HL-60/S4 treated with retinoic acid at 250 ng/mL for 4 days and 3 days (cell line): ENCODE data around the gene SEC24D.

ENCODE experiments used
- in situ Hi-C: fragments of 300-500 bp; cut with MboI; formaldehyde crosslinking; loops from 2 replicates; pipeline ENCODE4 v1.7.0; 2022; ENCODE audit warnings: low sequenced_read_pairs

The SEC24D gene

DNA sequence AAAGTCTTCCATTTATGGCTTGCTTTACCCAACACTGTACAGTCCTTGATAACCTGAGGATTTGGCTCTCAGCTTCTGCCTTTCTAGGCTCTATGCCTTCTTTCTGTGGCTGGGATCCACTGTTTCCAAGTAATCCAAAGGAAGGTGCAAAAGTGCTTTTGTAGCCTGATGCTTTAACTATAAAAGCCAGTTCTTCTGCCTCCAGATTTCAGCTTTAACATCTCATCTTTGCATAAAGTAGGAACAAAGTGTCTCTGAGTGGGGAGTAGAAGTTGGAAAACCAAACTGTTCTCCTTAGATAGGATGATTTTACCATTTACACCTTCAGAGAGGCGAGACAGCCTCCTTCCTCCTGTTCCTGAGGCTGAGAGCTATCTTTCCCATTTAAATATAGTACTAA is 11.1 kb upstream of the SEC24D start:
- in situ Hi-C loops, result no loop called here

DNA sequence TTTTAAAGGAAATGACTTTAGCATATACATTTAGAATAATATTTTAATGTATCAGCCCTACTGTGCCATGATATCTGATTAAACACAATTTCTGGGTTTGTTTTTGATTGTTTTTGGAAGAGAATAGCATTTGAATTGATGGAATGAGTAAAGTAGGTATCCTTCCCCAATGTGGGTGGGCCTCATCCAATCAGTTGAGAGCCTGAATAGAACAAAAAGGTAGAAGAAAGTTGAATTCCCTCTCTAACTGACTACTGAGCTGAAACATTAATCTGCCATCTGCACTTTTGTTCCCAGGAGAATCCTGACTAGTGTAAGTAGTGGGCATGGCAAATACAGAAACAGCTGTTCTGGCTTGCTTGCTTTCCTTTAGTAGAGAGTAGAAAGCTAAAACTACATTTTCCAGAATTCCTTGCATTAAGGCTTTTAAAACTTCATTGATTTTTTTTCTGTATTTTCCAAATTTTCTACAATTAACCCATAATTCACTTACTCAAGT is 9.7 kb upstream of the SEC24D start:
- in situ Hi-C loops, result no loop called here

DNA sequence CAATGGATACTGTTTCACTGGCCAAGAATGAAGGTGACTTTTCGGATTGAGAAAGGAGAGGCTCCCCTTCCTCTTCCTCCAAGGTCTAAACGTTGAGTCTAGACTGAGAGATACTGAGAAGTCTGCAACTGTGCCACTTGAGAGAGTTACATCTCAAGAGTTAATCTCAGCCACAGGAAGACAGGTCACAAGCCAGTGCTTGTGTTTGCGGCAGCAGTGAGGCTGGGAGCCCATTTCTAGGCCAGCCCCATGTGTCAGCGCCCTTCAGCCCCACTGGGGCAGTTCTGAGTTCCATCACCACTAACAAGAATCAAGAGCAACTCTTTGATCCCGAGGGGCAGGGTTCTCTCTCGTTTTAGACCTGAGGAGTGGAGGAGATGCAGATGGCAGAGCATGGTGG is 7.3 kb upstream of the SEC24D start:
- in situ Hi-C loops, result no loop called here

DNA sequence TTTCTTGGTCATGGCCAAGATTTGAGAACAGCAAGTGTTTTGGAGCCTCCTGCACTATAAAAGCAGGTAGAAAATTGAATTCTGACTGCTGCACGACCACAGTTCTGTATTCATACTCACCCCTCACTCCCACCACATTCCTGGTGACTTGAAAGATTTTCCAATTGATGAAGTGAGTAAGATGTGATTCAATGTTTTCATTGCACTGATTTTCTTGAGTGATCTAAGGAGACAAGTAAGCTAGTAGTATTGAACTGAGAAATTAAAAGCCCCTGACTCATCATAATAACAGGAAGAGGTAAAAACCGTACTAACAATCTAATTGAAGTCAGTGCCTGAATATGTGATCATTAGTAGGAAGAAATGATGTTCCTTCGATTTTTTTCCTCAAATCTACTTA is 6.1 kb upstream of the SEC24D start:
- in situ Hi-C loops, result no loop called here

DNA sequence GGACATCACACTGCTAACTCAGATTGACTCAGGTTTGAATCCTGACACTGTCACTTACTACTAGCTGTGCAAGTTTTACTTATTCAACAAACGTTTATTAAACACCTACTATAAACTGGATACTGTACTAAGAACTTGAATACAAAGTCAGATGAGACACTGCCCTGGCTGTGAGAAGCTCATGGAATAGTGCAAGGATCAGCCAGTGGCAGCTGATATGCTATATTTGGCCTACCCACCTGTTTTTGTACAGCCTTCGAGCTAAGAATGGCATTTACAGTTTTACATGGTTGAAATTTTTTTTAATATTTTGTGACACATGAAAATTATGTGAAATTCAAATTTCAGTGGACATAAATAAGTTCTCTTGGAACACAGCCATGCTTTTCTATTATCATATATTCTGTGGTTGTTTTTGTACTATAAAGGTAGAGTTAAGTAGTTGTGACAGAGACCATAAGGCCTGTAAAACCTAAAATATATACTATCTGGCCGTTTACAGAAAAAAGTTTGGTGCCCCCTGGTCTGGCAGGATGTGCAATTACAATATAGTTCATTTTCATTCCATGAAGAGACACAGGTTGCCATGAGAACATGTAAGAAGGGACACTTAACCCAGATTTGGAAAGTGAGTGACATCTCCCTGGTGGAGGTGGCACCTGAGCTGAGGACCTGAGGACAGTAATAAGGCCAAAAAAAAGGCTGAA is 3.4 kb upstream of the SEC24D start:
- in situ Hi-C loops, result no loop called here

DNA sequence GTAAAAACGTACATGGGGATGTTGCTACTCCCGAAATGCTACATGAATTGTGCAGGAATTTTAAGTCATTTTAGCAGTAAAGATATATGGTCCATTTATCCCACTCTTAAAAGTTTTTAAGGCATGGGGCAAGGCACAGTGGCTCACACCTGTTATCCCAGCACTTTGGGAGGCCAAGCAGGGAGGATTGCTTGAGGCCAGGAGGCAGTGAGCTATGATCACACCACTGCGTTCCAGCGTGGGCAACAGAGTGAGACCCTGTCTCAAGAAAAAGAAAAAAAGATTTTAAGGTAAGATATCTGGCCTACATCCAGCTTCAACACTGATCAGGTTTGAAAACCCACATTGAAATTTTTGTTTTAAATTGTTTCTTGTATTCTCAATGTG is 1.2 kb upstream of the SEC24D start:
- in situ Hi-C loops, result no loop called here

DNA sequence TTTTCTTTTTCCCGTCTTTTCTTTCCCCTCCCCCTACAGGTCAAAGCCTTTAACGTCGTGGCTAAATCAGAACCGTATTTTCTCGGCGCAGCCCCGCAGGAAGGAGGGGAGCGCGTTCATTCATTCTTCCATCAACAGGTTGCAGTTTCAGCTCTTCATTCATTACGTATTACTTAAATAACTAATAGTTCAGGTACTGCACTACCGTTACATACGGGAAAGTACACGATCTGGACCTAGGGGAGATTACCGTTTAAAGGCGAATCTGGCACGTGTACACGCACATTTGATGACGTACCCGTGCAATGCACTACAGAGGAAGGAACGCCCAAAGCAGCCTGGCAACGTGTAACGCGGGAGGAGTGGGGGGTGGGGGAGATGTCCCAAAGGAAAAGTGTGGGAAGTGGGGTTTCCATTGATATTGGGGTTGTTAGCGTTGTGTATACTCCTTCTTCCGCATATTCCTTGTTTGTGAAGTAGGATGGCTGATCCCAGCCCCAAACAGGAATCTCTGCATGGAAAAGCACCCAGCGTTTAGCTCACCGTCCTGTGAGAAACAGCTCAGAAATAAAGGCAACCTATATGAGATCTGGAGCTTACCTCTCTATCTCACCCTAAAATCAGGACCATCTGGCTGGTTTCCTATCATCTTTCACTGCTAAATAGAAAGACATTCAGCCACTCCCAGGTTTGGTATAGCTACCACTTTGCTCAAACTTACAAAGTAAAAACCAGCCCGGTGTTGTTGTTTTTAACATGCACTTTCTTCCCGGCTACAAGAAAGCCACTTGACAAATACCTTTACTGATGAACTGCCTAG is 585 bp upstream of the SEC24D start:
- in situ Hi-C loops, result no loop called here

DNA sequence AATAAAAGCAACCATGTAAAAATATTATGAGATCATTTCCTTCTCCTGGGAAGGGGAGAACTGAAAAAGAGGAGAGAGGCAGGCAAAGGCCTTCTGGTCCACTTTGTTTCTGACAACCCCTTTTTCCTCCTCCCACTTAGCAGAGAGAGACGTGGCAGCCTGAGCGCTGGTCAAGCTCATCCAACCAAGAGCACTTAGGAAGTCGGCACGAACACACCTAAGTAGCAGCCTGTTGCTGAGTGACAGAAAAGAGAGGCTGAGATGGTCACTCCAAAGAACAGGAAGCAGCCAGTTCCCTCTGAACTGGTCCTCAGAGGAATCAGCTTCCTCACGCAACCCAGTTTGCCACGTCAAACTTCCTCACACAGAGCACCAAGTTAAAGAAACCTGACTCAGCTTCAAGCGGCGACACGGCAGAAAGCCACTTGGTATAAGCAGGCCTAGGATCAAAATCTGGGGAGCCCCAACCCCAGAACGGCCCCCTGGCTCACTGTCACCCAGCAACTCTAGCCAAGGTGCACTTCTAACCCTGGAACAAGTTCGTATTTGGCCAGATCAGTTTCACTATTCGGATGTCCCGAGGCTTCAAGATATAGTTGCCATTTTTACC is 861 bp downstream of the SEC24D start:
- in situ Hi-C loops, result no loop called here

DNA sequence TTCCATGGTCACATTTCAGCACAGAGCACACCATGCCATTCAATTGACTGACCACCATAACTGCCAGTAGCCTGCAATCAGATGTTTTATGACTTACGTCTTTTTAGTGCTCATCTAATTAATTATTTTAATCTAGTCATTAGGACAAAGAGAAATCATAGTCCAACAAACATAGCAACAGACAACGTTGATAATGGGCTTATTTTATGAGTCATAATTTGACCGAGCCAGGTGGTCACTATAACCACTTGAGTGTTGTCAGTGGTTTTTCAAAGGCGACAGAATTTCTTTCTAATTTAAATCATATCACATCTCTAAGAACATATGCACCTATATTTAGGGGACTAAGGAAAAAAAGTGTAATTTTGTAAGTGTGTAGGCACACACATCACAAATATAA is 1.9 kb downstream of the SEC24D start:
- in situ Hi-C loops, result no loop called here

DNA sequence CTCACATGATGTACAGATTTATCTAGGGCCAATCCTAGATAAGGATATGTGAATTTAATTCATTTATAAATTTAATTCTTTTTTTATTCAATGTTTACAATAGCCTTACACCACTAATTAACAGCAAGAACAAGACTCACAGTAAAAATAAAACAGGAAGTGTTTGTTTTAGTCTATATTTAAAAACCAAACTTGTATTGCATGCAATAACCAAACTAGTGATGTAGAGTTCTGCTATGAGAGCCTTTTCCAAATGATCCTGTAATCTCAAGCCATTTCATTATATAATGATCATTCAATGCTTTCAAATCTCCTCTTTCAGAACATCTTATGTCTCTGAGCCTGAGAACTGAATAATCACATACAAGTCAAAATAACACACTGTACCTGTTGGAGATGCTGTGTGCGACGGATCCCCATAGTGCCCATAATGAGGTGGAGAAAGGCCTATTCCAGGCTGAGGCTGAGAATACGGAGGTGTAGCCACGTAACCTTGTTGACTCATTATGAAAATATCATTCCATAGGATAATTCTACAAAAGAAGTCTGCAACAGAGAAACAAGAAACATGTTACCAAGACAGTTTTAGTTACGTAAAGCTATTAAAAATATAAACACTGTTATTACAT is 2.6 kb downstream of the SEC24D start:
- in situ Hi-C loops, result no loop called here

DNA sequence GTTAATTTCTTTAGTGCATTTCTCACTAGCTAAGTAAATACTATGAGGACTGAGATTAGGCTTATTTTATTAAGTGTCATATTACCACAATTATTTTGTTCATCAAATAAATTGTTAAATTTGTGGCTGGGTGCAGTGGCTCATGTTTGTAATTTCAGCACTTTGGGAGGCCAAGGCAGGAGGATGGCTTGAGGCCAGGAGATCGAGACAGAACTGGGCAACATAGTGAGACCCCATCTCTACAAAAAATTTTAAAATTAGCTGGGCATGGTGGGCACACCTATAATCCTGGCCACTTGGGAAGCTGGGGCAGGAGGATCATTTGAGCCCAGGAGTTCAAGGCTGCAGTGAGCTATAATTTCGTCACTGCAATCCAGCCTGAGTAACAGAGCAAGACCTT is 6.8 kb downstream of the SEC24D start:
- in situ Hi-C loops, result no loop called here

DNA sequence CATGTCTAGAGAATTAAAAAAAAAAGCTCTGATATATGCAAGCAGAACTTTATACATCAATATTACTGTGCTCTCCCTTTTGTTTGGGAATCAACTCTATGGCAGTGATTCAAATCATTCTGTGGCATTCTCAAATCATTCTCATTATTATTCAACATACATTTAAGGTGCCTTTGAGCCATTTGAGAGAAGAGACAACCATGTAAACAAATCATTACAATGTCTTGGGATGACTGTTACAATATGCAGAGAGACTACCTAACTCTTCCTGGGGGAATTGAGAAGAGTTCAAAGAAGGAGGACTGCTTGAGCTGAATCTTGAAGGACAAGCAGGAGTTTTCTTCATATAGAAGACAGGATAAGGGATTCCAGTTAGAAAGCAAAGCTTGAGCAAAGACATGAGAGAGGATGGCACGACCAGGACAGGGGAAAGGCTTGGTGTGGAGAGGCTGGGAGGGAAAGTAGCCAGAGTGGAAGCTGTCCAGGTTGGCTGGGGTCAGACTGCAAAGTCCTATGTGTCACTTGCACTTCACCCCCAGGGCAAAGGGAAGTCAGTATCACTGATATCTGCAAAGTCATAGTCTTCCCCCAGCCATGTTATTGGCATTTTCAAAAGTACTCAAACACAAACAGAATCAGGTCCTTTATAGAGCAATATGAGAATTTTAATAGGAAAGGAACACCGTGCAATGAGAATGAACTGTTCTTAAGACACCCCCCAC is 9.0 kb downstream of the SEC24D start:
- in situ Hi-C loops, result no loop called here

DNA sequence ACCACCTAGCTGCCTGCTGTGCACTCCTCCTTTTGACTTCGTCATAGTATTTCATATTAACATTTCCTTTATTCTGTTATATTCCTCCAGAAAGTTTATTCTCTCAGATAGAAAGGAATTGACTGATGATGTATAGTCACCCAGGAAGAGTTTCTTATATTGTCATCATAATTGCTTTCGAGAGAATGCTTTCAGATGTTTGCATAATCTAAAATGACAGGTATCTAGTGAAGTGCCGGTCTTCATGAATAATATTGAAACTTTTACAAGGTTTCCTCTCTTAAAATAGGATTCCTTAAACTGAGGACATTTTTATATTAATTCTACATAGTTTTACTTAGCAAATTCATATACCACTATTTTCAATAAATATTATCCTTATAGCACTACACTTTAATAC is 10.1 kb downstream of the SEC24D start:
- in situ Hi-C loops, result no loop called here

DNA sequence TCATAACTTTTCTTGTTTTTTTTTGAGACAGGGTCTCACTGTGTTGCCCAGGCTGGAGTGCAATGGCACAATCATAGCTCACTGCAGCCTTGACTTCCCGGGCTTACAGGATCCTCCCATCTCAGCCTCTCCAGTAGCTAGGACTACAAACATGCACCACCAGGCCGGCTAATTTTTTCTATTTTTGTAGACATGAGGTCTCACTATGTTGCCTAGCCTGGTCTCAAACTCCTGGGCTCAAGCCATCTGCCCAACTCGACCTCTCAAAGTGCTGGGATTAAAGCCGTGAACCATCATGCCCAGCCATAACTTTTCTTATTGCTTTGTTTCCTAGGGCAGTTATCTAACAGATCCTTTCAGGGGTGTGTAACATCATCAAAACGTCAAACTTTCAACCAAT is 11.8 kb downstream of the SEC24D start:
- in situ Hi-C loops, result no loop called here

DNA sequence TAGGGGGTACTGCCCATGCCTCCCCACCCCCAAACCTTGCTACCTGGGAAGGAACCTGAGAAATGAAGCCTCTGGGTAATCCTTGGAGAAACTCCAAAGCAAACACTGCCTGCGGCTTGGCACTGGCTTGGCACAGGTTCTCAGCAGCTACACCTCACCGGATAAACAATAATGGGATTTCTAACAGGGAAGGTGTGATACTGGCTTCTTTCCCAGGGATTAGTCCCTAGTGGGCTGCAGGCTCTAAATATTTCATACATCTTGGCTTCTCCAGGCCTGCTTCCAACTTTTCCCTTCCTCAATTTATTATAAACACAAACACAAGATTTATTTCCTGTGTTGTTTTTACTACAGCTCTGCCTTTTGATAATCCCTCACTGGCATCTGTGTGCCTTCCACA is 12.5 kb downstream of the SEC24D start:
- in situ Hi-C loops, result no loop called here

DNA sequence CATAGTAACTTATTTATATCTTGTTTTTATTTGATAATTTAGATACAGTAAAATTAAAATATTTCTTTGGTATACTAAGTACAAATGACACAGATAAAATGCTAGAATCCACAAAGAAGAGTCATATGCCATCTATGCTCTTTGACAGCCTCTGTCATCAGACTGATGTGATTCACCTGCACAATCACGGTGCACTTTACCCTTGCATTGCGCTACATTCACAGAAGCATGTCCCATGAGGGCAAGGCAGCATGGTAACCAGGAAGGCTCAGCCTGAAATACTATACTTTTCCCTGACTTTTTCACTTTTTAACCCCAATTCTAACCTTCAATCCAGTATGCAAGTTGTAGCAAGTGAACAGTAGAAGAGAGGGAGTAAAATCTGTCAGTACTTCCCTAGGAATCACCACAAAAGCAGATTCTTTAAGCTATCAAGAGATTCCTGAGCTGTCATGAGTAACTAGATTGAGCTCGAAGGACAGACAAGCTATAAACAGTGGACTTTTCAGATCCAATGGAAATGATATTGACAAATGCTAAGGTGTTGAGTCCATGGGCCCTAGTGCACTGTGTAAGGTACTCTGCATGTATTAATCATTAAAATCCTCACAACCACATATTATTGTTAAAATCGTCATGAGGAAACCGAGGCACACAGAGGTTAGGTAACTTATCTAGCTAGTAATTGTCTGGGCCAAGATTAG is 14.2 kb downstream of the SEC24D start:
- in situ Hi-C loops, result no loop called here

DNA sequence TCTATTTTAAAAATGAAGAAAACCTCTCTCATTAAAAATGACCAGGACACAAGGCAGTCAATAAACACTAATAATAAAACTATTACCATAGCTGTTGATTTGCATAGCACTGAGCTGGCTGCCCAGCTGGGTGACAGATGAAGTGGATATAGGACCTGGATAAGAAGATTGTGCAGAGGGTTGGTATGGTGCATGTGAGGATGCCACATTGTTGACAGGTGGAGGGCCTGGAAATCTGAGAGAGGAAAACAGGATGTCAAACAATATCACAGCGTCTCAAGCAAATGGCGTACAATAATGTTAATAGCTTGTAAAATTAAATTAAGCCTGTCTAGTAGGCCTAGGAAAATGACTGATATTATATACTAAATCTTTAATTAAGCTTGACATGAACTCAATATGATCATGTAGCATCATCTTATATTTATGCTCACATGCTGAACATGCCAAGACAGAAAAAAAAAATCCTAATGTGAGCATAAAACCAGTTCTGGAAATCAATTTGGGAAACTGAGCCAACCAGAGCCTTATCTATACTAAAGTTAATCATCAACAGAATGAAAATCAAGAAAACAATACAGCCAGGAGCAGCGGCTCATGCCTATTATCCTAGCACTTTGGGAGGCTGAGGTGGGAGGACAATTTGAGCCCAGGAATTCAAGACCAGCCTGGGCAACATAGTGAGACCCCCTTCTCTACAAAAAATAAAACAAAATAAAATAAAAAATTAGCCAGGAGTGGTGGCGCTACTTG is 18.6 kb downstream of the SEC24D start:
- in situ Hi-C loops, result no loop called here

DNA sequence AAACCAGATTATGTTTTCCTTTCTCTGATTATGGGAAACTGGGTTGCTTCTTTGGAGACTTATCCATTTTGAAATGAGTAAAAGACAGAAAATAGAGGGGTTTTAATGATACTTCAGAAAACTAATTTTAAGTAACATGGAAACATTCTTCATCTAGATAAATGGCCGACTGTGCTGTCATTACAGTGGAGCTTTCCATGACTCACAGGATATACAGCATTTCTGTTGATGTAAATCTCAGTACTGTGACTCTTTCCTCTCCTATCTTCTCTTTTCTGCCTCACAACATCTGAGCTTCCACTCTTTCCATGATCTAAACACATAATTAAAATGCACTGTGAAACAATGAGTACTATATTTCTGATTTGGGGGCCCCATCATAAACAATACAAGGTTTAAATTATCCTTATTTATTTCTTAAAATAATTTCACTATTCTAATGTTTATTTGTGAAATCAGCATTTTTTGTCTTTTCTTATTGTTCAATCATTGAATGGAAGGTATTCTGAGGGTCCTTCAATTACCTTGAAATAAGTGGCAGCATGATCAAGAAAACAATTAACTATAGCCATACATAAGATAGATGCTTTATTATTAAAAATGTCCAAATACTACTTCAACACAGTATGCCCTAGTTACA is 19.3 kb downstream of the SEC24D start:
- in situ Hi-C loops, result no loop called here

DNA sequence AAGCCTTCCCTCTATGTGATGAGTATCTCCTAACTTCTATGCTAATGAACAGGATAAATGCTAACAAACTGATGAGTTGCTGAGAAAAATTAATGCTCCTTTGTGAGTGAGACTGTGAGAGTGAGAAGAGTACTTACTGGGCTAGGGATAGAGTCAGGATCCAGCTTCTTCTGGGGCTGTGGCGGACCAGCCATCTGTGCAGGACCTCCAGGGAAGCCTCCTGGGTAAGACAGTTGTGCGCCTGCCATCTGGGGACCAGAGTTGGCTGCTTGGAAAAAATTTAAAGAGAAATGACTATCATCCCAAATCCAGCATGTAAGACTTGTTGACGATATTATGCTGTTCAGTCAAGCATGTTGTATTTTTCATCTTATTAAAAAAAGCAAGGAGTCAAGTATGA is 21.0 kb downstream of the SEC24D start:
- in situ Hi-C loops, result no loop called here
